Activated T-helper 1 cell treated with anti-CD3 and anti-CD28 coated beads, Interleukin-2, amount 50 U/mL, for 16 hours (primary cell): ENCODE data around the gene GFOD1.

Source experiments
- DNase-seq, 2 donors: peaks; one replicate each; pipeline ENCODE4 v3.0.0-alpha.2; 2020; ENCODE audit warnings: low read depth in 1 of 2, low spot score in 1 of 2

The GFOD1 gene, protein sequence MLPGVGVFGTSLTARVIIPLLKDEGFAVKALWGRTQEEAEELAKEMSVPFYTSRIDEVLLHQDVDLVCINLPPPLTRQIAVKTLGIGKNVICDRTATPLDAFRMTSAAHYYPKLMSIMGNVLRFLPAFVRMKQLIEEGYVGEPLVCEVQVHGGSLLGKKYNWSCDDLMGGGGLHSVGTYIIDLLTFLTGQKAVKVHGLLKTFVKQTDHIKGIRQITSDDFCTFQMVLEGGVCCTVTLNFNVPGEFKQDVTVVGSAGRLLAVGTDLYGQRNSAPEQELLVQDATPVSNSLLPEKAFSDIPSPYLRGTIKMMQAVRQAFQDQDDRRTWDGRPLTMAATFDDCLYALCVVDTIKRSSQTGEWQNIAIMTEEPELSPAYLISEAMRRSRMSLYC

DNA sequence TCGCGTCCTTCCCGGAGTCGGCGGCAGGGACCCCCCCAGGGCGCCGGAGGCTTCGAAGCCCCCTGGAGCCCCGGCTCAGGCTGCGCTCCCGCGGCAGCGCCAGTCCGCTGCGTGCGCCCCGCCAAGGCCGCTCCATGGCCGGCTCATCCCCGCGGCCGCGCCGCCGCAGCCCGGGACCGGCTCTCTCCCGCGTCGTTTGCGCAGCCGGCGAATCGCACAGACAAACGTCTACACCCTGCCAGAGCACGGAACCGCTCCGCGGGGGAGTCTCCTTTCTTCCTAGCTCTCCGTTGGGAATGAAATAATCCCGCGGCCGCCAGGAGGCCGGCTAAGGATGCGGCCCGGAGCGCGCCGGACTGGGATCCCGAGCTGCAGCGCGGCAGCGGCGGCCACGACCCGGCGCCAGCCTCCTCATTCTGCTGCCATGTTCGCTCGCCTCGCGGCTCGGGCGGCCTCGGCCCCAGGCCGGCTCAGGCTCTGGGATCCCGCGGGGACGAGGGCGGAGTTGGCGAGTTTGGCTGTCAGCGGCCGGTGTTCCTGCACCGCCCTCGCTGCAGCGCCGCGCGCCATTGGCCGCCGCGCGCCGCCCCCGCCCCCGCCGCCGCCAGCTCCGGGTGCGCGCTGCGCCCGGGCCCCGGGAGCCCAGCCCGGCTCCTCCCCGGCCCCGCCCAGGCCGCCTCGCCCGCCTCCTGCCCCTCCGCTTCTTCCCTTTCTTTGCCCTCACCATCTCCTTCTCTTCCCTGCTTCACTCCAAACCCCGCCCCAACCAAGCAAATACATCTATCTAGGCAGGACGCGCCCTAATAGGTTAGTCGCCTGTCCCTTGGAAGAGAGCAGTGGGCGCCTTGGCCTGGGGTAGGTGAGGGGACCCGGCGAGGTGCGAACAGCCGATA, at the start of gene GFOD1:
TSS of gene GFOD1 (minus strand) at position 479 of the 893 bp plus-strand sequence. CDS start 710 bp downstream, outside the sequence.
- peak; percentile 30 to 61 for DNase-seq

DNA sequence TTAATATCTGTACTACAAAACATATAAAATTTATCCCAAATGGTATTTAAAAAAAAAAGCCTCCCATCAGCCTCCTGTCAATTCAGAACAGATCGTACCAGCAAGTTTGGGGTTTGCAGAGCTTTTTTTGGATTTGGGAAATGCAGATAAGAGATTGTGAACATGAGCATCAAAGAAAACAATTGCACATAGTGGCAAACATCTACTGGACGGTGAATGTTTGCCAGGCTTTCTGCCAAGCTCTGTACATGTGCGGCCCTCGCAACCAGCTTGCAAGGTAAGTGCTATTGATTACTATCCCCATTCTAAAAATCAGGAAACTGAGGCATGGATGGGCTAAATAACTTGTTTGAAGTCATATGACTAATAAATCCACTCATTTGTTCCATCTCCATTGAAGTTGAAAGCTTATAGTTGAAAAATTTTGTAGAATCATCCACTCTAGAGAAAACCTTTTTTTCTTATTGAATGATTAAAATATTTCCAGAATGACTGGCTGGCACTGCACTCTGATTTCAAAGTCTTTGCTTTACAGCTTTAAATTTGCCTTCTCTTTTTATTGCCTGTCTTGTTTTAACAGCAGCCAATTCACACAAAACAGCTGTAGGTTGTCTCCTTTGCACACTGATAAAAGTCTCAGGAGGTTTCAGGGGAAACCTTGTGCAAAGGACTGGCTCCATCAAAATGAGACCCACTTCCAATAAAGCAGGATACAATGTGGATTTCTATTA, 49.6 kb upstream of the GFOD1 start:
- DNase-seq = no peak

DNA sequence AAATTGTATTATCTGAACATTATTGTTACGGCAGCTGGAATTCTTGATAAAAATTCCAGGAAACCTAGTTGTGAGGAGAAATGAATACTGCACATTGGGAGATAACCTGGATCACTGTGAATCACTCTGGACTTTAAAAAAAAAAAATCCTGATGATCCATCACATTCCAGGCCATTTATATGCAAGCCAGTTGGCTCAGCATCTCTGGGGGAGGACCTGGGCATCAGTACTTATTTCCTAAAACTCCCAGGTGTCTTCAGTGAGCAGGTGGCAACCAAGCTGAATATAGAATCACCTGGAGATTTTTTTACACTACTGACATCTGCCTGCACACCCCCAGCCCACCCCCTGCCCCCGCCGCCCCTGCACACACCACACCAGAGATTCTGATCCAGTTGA, 47.9 kb upstream of the GFOD1 start:
- no peak for DNase-seq

DNA sequence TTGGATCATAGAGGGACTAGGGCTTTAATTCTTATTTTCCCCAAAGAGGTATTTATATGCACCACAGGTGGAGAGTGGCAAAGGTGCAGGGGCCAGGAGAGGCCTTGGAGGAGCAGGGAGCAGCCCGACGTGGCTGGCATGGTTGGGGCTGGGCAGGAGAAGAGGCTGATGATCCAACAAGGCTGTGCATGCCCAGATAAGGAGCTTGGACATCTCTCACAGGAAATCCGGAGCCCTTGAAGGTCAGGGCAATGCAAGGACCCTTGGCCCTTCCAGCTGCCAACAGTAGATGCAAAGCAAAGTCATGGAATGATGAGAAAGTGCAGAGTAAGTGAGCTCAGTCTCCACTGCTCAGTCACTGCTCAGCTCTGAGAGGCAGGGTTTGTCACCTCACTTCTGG, 47.1 kb upstream of the GFOD1 start:
- DNase-seq = no peak

DNA sequence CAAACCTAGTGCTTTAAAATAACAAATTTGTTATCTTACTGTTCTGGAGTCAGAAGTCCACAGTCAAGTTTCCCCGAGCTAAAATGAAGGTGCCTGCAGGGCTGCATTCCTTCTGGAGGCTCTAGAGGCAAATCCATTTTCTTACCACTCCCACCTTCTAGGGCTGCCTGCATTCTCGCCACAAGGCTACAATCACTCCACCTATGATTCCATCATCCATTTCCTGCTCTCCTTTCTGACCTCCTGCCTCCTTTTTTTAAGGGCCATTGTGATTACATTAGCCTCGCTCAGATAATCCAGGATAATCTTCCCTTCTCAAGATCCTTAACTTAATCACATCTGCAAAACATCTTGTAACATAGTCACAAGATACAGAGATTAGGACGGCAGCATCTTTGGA, 44.6 kb upstream of the GFOD1 start:
- DNase-seq = no peak

DNA sequence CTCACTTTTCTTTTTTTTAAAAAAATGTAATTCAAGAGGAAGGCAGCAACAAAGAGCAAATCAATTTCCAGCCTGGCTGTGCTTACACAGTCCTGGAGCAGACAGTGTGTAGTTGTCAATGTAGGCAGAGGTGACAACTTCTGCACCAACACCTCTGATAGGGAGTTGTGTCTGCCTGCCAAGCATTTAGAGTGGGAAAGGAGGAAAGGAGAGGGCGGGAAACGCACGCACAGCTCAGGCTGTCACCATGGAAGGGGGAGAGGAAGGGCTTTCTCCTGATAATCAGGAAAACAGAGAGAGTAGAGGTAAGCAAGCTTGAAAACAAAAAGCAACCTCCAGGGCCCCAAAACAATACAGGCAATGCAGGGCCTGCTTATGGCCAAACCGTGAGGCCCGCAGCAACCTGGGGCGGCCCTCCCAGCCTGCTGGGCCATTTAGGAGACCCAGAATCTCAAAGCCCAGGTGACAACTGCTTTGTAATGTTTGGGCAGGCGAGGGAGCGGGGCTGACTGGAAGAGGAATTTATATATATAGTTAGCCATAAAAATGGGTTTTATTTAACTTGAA, 41.5 kb upstream of the GFOD1 start:
- no peak for DNase-seq

DNA sequence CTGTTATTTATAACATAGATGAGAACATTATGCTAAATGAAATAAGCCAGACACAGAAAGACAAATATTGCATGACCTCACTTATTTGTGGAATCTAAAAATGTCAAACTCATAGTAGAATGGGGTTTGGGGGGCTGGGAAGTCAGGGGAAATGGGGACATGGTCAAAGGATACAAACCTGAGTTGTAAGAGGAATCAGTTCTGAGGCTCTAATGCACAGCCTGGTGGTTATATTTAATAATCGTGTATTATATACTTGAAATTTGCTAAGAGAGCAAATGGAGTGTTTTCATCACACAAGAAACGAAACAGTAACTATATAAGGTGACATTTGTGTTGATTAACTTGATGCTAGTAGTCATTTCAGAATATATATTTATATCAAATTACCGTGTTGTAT, 40.8 kb upstream of the GFOD1 start:
- no peak for DNase-seq

DNA sequence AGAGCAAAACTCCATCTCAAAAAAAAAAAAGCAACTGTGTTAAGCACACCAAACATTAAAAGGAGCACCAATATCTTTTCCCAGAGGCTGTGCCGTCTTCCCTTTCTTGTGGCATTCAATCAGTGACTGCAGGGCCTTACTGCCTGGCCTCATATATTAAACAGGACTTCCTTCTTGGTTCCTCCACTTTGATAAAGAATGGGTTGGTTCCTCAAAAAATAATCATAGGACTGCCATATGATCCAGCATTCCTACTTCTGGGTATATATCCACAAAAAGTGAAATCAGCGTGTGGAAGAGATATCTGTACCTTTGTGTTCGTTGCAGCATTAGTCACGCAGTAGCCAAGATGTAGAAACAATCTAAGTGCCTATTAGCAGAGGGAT, 40.3 kb upstream of the GFOD1 start:
- no peak for DNase-seq

DNA sequence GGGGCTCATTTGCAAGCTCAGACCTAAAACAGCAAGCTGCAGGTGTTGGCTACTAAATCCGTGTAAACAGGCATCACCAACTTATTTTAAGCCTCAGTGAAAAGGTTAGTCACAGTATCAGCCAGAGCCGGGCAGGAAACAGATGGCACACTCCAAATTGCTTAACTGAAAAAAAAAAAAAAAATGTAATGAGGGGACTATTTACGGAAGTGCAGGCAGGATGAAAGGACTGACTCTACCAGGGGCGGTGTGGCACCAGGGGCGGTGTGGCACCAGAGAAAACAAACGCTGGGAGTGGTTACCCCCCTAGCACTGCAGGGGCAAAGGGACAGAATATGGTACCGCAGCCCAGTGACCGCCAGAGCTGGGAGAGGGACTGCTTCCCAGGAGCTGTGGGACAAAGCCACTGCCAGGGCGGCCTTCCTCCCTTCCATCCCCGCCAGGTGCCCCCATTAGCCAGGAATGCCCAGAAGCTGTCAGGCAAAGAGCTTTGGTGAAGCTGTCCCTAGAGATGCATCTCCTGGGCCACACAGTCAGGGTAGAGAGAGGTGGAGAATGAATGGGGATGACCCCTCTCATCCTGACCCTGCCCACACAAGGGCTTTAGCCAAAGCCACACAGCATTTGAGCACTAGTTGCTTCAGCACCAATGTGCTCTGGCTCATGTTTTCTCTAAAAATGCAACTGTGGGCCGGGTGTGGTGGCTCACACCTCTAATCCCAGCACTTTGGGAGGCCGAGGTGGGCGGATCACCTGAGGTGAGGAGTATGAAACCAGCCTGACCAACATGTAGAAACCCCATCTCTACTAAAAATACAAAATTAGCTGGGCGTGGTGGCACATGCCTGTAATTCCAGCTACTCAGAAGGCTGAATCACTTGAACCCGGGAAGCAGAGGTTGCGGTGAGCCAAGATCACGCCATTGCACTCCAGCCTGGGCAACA, 39.6 kb upstream of the GFOD1 start:
- no peak for DNase-seq

DNA sequence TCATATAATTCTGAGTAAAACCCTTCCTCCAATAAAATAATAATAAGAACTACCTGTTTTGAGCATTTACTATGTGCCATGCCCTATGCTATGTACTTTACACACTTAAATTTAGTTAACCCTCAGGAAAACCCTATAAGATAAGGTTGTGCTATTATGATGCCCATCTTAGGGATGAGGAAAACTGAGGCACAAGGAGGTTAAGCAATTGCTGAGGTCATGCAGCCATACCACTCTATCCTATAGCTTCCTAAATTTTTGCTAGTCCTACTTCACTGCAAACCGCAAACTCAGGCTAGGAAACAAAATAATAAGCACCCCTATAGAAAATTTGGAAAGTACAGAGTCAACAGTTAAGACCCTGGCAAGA, 38.9 kb upstream of the GFOD1 start:
- DNase-seq = no peak

DNA sequence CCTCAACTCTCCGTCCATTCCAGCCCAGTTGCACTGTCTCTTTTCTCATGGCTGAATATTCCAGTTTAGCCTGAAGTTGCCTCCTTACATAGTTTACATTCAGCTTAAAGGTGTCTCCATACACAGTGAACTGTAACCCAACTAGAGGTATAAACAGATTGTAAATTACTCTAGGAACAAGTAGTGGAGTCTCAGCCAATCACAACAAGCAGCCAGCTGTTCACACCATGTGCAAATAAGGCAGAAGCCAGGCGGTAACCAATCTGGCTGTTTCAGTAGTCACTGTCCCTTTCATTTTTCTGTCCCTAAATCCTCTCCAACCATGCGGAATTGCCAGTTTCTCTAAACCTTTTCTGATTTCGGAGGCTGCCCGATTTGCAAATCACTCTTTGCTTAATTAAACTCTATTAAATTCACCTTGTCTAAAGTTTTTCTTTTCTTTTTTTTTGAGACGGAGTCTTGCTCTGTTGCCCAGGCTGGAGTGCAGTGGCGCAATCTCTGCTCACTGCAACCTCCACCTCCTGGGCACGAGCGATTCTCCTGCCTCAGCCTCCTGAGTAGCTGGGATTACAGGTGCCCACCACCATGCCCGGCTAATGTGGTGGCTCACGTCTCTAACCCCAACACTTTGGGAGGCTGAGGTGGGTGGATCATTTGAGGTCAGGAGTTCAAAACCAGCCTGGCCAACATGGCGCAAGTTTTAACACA, 37.6 kb upstream of the GFOD1 start:
- DNase-seq = no peak

DNA sequence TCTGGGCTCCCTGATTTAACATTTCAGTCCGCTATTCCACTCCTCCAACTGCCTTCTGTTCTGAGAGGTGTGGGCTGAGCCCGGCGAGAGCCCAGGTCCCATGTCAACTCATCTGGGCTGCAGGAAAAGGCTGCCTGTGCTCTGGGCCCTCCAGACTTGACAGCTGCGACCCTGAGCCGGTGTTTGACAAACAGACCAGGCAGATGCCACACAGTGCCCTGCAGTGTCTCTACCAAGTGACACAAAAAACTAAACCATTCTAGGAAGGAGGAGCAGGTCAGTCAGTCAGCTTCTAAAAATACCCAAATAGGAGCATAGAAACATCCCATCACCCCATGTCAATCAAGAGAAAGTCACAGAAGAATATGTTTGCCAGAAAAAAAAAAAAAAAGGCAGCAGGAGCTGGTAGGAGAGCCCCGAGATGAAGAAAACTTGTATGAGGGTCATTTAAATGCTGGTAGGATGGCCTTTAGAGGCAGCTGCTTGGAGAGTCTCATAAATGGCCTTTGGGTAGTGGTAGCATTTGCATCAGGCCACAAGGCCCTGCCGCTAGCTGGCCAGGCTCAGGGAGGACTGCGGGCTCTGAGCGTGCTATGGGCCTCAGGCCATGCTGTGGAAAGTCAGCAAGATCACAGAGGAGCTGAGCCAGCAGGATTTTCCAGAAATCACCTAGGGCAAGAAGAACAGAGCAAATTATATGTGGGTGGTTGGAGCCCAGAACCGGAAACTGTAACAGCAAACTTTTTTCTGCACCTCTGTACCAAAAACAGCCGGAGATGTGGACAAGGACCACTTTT, 36.6 kb upstream of the GFOD1 start:
- DNase-seq = no peak

DNA sequence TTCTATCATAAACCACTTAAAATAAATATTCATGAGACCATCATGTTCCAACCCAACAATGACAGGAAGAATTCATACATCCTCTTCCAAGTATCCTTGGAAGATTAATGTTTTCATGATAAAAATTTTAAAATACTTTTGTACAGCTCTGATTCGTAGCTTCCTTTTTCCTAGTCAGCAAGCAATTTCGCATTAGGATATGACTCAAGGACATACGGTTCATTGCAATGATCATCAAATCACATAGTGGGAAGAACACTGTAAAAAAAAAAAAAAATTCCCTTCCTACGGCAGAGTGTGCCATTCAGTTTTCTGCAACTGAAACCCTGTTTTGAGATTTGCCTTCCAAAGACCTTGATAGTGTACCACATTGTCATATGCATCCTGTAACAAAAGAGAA, 35.3 kb upstream of the GFOD1 start:
- DNase-seq = no peak

DNA sequence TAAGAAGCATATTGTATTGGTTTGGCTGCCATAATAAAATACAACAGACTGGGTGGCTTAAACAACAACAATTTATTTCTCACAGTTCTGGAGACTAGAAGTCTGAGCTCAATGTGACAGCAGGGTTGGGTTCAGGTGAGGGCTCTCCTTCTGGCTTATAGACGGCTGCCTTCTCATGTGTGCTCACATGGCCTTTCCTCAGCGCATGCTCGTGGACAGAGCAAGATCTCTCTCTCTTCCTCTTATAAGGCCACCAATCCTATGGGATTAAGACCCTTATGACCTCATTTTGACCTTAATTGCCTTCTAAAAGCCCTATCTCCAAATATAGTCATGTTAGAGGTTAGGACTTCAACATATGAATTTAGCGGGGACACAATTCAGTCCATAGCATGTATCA, 32.4 kb upstream of the GFOD1 start:
- no peak for DNase-seq

DNA sequence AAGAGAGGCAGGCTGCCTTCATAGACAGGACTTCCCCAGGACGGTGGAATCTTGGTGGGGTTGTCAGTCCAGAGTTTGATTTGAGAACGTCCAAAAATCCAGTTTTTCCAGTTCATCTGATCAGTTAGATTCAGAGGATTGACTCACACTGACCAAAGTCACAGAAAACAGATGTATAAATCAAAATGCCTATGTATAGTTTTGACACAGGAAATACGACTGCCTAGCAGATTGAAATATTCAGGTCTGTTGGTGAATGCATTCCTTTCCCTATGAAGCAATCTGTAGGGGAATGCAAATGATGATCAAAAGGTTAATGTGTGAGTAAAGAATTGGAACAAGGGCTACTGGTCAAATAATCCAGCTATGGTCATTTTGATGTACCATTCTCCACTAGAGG, 29.7 kb upstream of the GFOD1 start:
- DNase-seq = no peak

DNA sequence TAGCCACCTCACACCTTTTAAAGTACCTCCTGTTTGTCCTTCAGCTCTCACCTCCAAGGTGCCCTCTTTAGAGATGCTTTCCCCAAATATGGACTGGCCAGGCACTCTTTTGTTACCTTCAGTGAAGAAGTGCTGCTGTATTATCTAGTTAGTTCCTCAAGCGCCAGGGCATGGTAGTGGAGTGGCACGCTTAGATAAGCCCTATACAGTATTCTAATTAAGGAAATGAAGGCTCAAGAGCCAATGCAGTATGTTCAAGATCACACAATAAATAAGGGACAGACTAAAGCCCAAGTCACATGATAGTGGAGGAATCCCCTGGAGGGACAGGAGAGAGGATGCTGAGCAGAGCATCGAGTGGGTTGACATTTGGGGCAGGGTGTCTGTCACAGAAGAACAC, 28.5 kb upstream of the GFOD1 start:
- DNase-seq = no peak

DNA sequence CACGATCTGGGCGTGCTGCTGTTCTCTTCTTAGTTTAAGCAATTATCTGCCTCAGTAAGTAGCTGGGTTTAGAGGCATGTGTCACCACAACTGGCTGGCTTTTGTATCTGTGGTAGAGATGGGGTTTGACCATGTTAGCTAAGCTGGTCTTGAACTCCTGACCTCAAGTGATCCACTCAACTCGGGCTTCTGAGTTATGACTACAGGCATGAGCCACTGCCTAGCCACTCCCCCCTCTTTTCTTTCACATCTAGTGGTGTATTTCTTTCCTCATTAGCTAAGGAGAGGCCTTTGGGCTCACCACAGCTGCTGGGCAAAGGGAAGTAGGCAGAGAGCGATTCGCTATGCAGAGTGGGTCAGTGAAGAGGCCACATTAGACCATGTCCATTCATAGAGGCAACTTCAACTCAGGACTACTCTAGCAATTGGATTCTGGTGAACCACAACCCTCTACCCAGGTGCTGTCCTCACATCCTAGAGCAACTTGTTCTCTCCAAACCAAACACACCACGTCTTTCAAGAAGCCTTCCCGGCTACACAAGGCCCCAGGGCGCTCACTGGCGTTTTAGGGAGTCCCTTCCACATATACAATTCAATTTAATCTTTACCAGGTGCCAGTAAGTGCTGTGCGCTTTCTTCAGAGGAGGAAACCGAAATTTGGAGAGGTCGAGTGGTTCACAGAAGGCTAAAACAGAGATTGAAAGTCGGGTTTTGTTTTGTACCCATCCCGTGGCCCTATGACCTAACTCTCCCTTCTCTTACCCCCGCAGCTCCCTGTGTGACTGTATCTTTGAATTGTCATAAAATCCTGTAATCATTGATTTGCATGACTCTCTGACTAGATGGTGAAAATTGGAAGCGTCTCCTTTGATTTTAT, 26.5 kb upstream of the GFOD1 start:
- DNase-seq = no peak

DNA sequence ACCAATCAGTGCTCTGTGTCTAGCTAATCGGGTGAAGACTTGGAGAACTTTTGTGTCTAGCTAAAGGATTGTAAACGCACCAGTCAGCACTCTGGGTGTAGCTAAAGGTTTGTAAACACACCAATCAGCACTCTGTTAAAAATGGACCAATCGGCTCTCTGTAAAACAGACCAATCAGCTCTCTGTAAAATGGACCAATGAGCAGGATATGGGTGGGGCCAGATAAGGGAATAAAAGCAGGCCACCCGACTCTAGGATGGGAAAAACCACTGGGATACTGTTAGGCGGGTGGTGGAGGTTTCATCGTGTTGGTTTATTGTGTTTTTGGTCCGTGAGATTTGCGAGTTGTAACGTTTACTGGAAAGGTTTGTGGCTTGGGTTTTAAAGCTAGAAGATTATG, 25.5 kb upstream of the GFOD1 start:
- no peak for DNase-seq
